GM12875 (cell line): ENCODE results near the gene PGLYRP4.

Source experiments
- H3K4me3 ChIP-seq: one replicate; pipeline ENCODE4 v1.5.1; 2011; ENCODE audit warnings: low read depth, low read length, control low read depth
- CTCF ChIP-seq: IDR thresholded peaks from 2 replicates; pipeline ENCODE4 v1.5.1; 2011; ENCODE audit warnings: low read depth, mild to moderate bottlenecking, control low read depth, inconsistent platforms, low read length, moderate library complexity, borderline replicate concordance; ENCODE audit not compliant: insufficient read depth

PGLYRP4 gene

GRCh38 chr1:153394391-153394790, 45.8 kb upstream of the PGLYRP4 start:
- TF ChIP-seq CTCF, result no peak

GRCh38 chr1:153393926-153394325, 45.3 kb upstream of the PGLYRP4 start:
- no peak for TF ChIP-seq CTCF
- H3K4me3 ChIP-seq, result no peak overlapping the region

More at GRCh38 chr1:153394391-153394790, 45.8 kb upstream of the PGLYRP4 start:
- no peak overlapping the region for H3K4me3 ChIP-seq

- H3K4me3 ChIP-seq, result no peak overlapping the region
- no peak for TF ChIP-seq CTCF
Measured at GRCh38 chr1:153392822-153393221, 44.2 kb upstream of the PGLYRP4 start.

- no peak overlapping the region for H3K4me3 ChIP-seq
- no peak for TF ChIP-seq CTCF
Measured at GRCh38 chr1:153392258-153392657, 43.6 kb upstream of the PGLYRP4 start.

- TF ChIP-seq CTCF, result no peak
- no peak within 1 kb of the TSS for H3K4me3 ChIP-seq
Measured at GRCh38 chr1:153390938-153391710, 42.5 kb upstream of the PGLYRP4 start, which contains the start of gene S100A8. Gene S100A8, minus strand, starts transcription at chr1:153391073. Its CDS starts 538 bp downstream, at chr1:153390535.

- no peak overlapping the region for H3K4me3 ChIP-seq
- TF ChIP-seq CTCF, result no peak
Measured at GRCh38 chr1:153389973-153390879, 41.6 kb upstream of the PGLYRP4 start.

- H3K4me3 ChIP-seq, result no peak overlapping the region
- no peak for TF ChIP-seq CTCF
Measured at GRCh38 chr1:153389401-153389800, 40.8 kb upstream of the PGLYRP4 start.
